ENCODE data around the gene ZG16B. TPM values are rescaled to one million over a fixed set of nuclear protein-coding genes. Genes with fewer than 3 reads are reported as not detected.
A peak's percentile ranks its signal among the peaks of the same experiment; 100 is the strongest.

The ZG16B gene
- total and polyA plus RNA-seq, 5 experiments from 2014 or later: not detected

- POLR2A ChIA-PET: no interaction called here
- Mint-ChIP-seq H3K9me3 (no peaks in the 10 kb centered on the region), H3K4me1 (peaks cover 0 to 11% (median 3%) of the 10 kb centered on the region in 4 donors), H3K27me3 (peaks cover 13 to 46% (median 24%) of the 10 kb centered on the region in 5 donors), H3K4me3 (no peak overlapping the region), H3K36me3 (no peaks in the 10 kb centered on the region), H3K27ac (peak overlapping the region in 1 of 10 donors; percentile 67)
- no peak for ATAC-seq
- no peak for DNase-seq
Observed at GRCh38 chr16:2791174-2791573, 38.9 kb upstream of the ZG16B start.

GRCh38 chr16:2792940-2793339 is 37.2 kb upstream of the ZG16B start:
- no peaks in the 10 kb centered on the region for H3K36me3 Mint-ChIP-seq
- no peaks in the 10 kb centered on the region for H3K9me3 Mint-ChIP-seq
- no peak for DNase-seq
- H3K27ac Mint-ChIP-seq: no peak overlapping the region
- POLR2A ChIA-PET: no interaction called here
- peaks cover 0 to 6% (median 0%) of the 10 kb centered on the region in 4 donors for H3K4me1 Mint-ChIP-seq
- H3K27me3 Mint-ChIP-seq: peaks cover 17 to 46% (median 24%) of the 10 kb centered on the region in 5 donors
- no peak for ATAC-seq
- no peak overlapping the region for H3K4me3 Mint-ChIP-seq

- peaks cover 15 to 40% (median 24%) of the 10 kb centered on the region in 5 donors for H3K27me3 Mint-ChIP-seq
- no peak overlapping the region for H3K4me3 Mint-ChIP-seq
- DNase-seq (no peak), ATAC-seq (no peak)
- POLR2A ChIA-PET: no interaction called here
- no peak overlapping the region for H3K27ac Mint-ChIP-seq
- peaks cover 0 to 4% (median 0%) of the 10 kb centered on the region in 4 donors for H3K4me1 Mint-ChIP-seq
- no peaks in the 10 kb centered on the region for H3K36me3 Mint-ChIP-seq
- H3K9me3 Mint-ChIP-seq: no peaks in the 10 kb centered on the region
Observed at GRCh38 chr16:2795395-2796143, 34.5 kb upstream of the ZG16B start.

GRCh38 chr16:2798723-2799204 is 31.3 kb upstream of the ZG16B start:
- POLR2A ChIA-PET: no interaction called here
- DNase-seq: no peak
- H3K27ac Mint-ChIP-seq: no peak overlapping the region
- H3K4me3 Mint-ChIP-seq: no peak overlapping the region
- peaks cover 7 to 16% (median 10%) of the 10 kb centered on the region in 5 donors for H3K27me3 Mint-ChIP-seq
- peaks cover 0 to 12% (median 2%) of the 10 kb centered on the region in 9 donors for H3K9me3 Mint-ChIP-seq
- H3K36me3 Mint-ChIP-seq: peaks cover 0 to 9% (median 0%) of the 10 kb centered on the region in 3 donors
- ATAC-seq: no peak
- H3K4me1 Mint-ChIP-seq: peaks cover 0 to 4% (median 0%) of the 10 kb centered on the region in 4 donors

- Mint-ChIP-seq H3K4me3 (no peak overlapping the region), H3K36me3 (peaks cover 0 to 13% (median 2%) of the 10 kb centered on the region in 3 donors), H3K4me1 (peaks cover 0 to 4% (median 0%) of the 10 kb centered on the region in 4 donors), H3K9me3 (peaks cover 0 to 18% (median 7%) of the 10 kb centered on the region in 9 donors), H3K27me3 (peaks cover 5 to 16% (median 10%) of the 10 kb centered on the region in 5 donors), H3K27ac (no peak overlapping the region)
- DNase-seq: no peak
- POLR2A ChIA-PET: no interaction called here
- ATAC-seq: no peak
Observed at GRCh38 chr16:2799205-2799858, 30.8 kb upstream of the ZG16B start.

GRCh38 chr16:2799859-2800226 is 30.3 kb upstream of the ZG16B start:
- no peak for ATAC-seq
- Mint-ChIP-seq H3K4me1 (no peaks in the 10 kb centered on the region), H3K9me3 (peaks cover 0 to 22% (median 9%) of the 10 kb centered on the region in 9 donors), H3K36me3 (peaks cover 0 to 13% (median 3%) of the 10 kb centered on the region in 3 donors), H3K27me3 (peaks cover under 1 to 12% (median 7%) of the 10 kb centered on the region in 5 donors), H3K4me3 (no peak overlapping the region), H3K27ac (no peak overlapping the region)
- POLR2A ChIA-PET: interaction anchor here (0.7 kb wide), 2 partner anchors 726 to 1595 kb away, joined by 3 to 10 read pairs; no protein-coding TSS in a partner anchor
- DNase-seq: no peak

- no peak for DNase-seq
- Mint-ChIP-seq H3K4me1 (no peaks in the 10 kb centered on the region), H3K4me3 (no peak overlapping the region), H3K36me3 (peaks cover 0 to 13% (median 3%) of the 10 kb centered on the region in 3 donors), H3K9me3 (peaks cover 0 to 22% (median 14%) of the 10 kb centered on the region in 9 donors), H3K27ac (no peak overlapping the region), H3K27me3 (peaks cover 3 to 20% (median 11%) of the 10 kb centered on the region in 5 donors)
- POLR2A ChIA-PET: interaction anchor here (0.7 kb wide), 1 partner anchor 25 kb away, joined by 3 read pairs; no protein-coding TSS in a partner anchor
- no peak for ATAC-seq
Observed at GRCh38 chr16:2803545-2804195, 26.4 kb upstream of the ZG16B start.

GRCh38 chr16:2804728-2805127 is 25.4 kb upstream of the ZG16B start:
- no peak overlapping the region for H3K27ac Mint-ChIP-seq
- peaks cover 4 to 29% (median 11%) of the 10 kb centered on the region in 5 donors for H3K27me3 Mint-ChIP-seq
- ATAC-seq (no peak), DNase-seq (no peak)
- POLR2A ChIA-PET: no interaction called here
- no peak overlapping the region for H3K4me3 Mint-ChIP-seq
- peaks cover 2 to 13% (median 3%) of the 10 kb centered on the region in 3 donors for H3K36me3 Mint-ChIP-seq
- peaks cover 0 to 29% (median 14%) of the 10 kb centered on the region in 9 donors for H3K9me3 Mint-ChIP-seq
- no peaks in the 10 kb centered on the region for H3K4me1 Mint-ChIP-seq

- ATAC-seq (no peak), DNase-seq (no peak)
- Mint-ChIP-seq H3K27me3 (peaks cover 4 to 31% (median 16%) of the 10 kb centered on the region in 5 donors), H3K27ac (no peak overlapping the region), H3K9me3 (peaks cover 0 to 29% (median 14%) of the 10 kb centered on the region in 9 donors), H3K36me3 (peaks cover 2 to 13% (median 3%) of the 10 kb centered on the region in 3 donors), H3K4me3 (no peak overlapping the region), H3K4me1 (no peaks in the 10 kb centered on the region)
- POLR2A ChIA-PET: no interaction called here
Observed at GRCh38 chr16:2806286-2806685, 23.8 kb upstream of the ZG16B start.

- Mint-ChIP-seq H3K9me3 (peaks cover 0 to 24% (median 14%) of the 10 kb centered on the region in 9 donors), H3K36me3 (peaks cover 2 to 10% (median 3%) of the 10 kb centered on the region in 3 donors), H3K27me3 (peaks cover 4 to 31% (median 23%) of the 10 kb centered on the region in 5 donors), H3K4me1 (no peaks in the 10 kb centered on the region), H3K4me3 (no peak overlapping the region), H3K27ac (no peak overlapping the region)
- DNase-seq (no peak), ATAC-seq (no peak)
- POLR2A ChIA-PET: no interaction called here
Observed at GRCh38 chr16:2808181-2808580, 21.9 kb upstream of the ZG16B start.

GRCh38 chr16:2809149-2809760 is 20.8 kb upstream of the ZG16B start:
- Mint-ChIP-seq H3K9me3 (peaks cover 0 to 13% (median 6%) of the 10 kb centered on the region in 9 donors), H3K27me3 (peaks cover 4 to 29% (median 23%) of the 10 kb centered on the region in 5 donors), H3K36me3 (peaks cover 0 to 2% (median 2%) of the 10 kb centered on the region in 3 donors), H3K4me1 (no peaks in the 10 kb centered on the region), H3K4me3 (no peak overlapping the region), H3K27ac (no peak overlapping the region)
- POLR2A ChIA-PET: no interaction called here
- ATAC-seq (no peak), DNase-seq (no peak)

- peaks cover 0 to 2% (median 0%) of the 10 kb centered on the region in 3 donors for H3K36me3 Mint-ChIP-seq
- no peak overlapping the region for H3K4me3 Mint-ChIP-seq
- no peak overlapping the region for H3K27ac Mint-ChIP-seq
- H3K27me3 Mint-ChIP-seq: peaks cover 0 to 29% (median 23%) of the 10 kb centered on the region in 5 donors
- no peaks in the 10 kb centered on the region for H3K4me1 Mint-ChIP-seq
- POLR2A ChIA-PET: no interaction called here
- peaks cover 0 to 11% (median 2%) of the 10 kb centered on the region in 9 donors for H3K9me3 Mint-ChIP-seq
- no peak for ATAC-seq
- no peak for DNase-seq
Observed at GRCh38 chr16:2810651-2811050, 19.5 kb upstream of the ZG16B start.
